GM12878 (cell line): Measurements from ENCODE around the gene EFNB2. TPM values are rescaled to one million over a fixed set of nuclear protein-coding genes. Genes with fewer than 3 reads are reported as not detected.

Experiments
- BHLHE40 ChIP-seq, 2 experiments: fragments of 450-650 bp in 1 of 2; IDR thresholded peaks; 2 replicates each; pipeline ENCODE4 v1.6.1; 2011 to 2017; ENCODE audit warnings: low read depth in 2 of 2, borderline replicate concordance in 1 of 2, improper control_type of control experiment in 1 of 2, low read length in 1 of 2, mild to moderate bottlenecking in 1 of 2
- IRF4 ChIP-seq: IDR thresholded peaks from 2 replicates; pipeline ENCODE4 v1.6.1; 2011; ENCODE audit warnings: low read depth, low read length
- MAX ChIP-seq: IDR thresholded peaks from 2 replicates; pipeline ENCODE4 v1.6.1; 2012; ENCODE audit warnings: low read depth, low read length, improper control_type of control experiment
- MEF2A ChIP-seq: IDR thresholded peaks from 2 replicates; pipeline ENCODE4 v1.6.1; 2011; ENCODE audit warnings: low read depth, mild to moderate bottlenecking, low read length, moderate library complexity; ENCODE audit not compliant: insufficient read depth
- NBN ChIP-seq: fragments of 450-650 bp; IDR thresholded peaks from 2 replicates; pipeline ENCODE4 v1.6.1; 2016
- NFYB ChIP-seq: IDR thresholded peaks from 2 replicates; pipeline ENCODE4 v1.6.1; 2011; ENCODE audit warnings: low read depth, mild to moderate bottlenecking, low read length, improper control_type of control experiment, moderate library complexity; ENCODE audit not compliant: insufficient read depth
- NR2C2 ChIP-seq: IDR thresholded peaks from 2 replicates; pipeline ENCODE4 v1.6.1; 2011; ENCODE audit warnings: borderline replicate concordance, low read depth; ENCODE audit not compliant: control insufficient read depth, insufficient read length
- NR2F1 ChIP-seq: fragments of 450-650 bp; conservative IDR thresholded peaks from 2 replicates; pipeline ENCODE4 v1.6.1; 2017; ENCODE audit warnings: mild to moderate bottlenecking
- PAX8 ChIP-seq: fragments of 450-650 bp; IDR thresholded peaks from 2 replicates; pipeline ENCODE4 v1.6.1; 2017; ENCODE audit warnings: mild to moderate bottlenecking, moderate library complexity
- PML ChIP-seq: IDR thresholded peaks from 2 replicates; pipeline ENCODE4 v1.6.1; 2012; ENCODE audit warnings: low read length, inconsistent platforms
- SMAD5 ChIP-seq: IDR thresholded peaks from 2 replicates; pipeline ENCODE4 v1.6.1; 2016; ENCODE audit warnings: antibody characterized with exemption, low read depth
- SP1 ChIP-seq: IDR thresholded peaks from one replicate; pipeline ENCODE4 v1.6.1; 2011; ENCODE audit warnings: low read depth, low read length
- SREBF2 ChIP-seq: IDR thresholded peaks from 2 replicates; pipeline ENCODE4 v1.6.1; 2012; ENCODE audit warnings: mild to moderate bottlenecking, low read length
- ZNF207 ChIP-seq: fragments of 450-650 bp; IDR thresholded peaks from 2 replicates; pipeline ENCODE4 v1.6.1; 2014; ENCODE audit warnings: antibody characterized with exemption, mild to moderate bottlenecking, borderline replicate concordance
- ZNF622 ChIP-seq: fragments of 450-650 bp; IDR thresholded peaks from 2 replicates; pipeline ENCODE4 v1.6.1; 2017; ENCODE audit warnings: mild to moderate bottlenecking, inconsistent platforms
- ZNF687 ChIP-seq: fragments of 450-650 bp; IDR thresholded peaks from 2 replicates; pipeline ENCODE4 v1.6.1; 2017; ENCODE audit warnings: mild to moderate bottlenecking, moderate library complexity
- polyA plus RNA-seq, 11 experiments: library from polyadenylated mRNA; depleted of rRNA in 4 of 11; unstranded in 6 of 11; stranded (reverse) in 5 of 11; fragments of >200 nt; fragmentation: Nextera tagmentation in 4 of 11; fragmentation: Illumina TruSeq in 1 of 11; extraction: Ambion mirVana in 4 of 11; extraction: Trizol in 1 of 11; gene quantifications; 1 replicate in 1 of 11; 2 replicates in 10 of 11; pipeline versions ENCODE4 v1.2.1 to v1.2.3, GENCODE V29; 2011 to 2016; ENCODE audit warnings: inconsistent platforms in 2 of 11, missing spikeins in 2 of 11, low read depth in 1 of 11
- total RNA-seq, 4 experiments: library from RNA; depleted of rRNA in 3 of 4; stranded (reverse); fragments of >200 nt in 3 of 4; fragmentation: Illumina TruSeq in 1 of 4; extraction: Trizol in 1 of 4; gene quantifications; 2 replicates each; pipeline versions ENCODE4 v1.2.1 to v1.2.3, GENCODE V29; 2013 to 2021
- TF ChIP-seq, protein P1 (sequence below): fragments of 450-650 bp; IDR thresholded peaks from 2 replicates; pipeline ENCODE4 v1.6.1; 2016; ENCODE audit warnings: mild to moderate bottlenecking, moderate library complexity, borderline replicate concordance
- TF ChIP-seq, protein P2 (sequence below): fragments of 450-650 bp; IDR thresholded peaks from 2 replicates; pipeline ENCODE4 v1.6.1; 2018; ENCODE audit warnings: mild to moderate bottlenecking, low read depth, moderate library complexity; ENCODE audit not compliant: partially characterized antibody
- TF ChIP-seq, protein P3 (sequence below): fragments of 450-650 bp; IDR thresholded peaks from 2 replicates; pipeline ENCODE4 v1.6.1; 2014; ENCODE audit warnings: mild to moderate bottlenecking

The EFNB2 gene
- total and polyA plus RNA-seq, 10 of the 15 experiments (the other 5 are each of a cell fraction or from before 2014, with no cell fraction given) = 0.12 to 1.5 (median 0.31) TPM; not detected in 1

GRCh38 chr13:106561551-106562170, 26.2 kb upstream of the EFNB2 start (continued):
- TF ChIP-seq, protein P1, sequence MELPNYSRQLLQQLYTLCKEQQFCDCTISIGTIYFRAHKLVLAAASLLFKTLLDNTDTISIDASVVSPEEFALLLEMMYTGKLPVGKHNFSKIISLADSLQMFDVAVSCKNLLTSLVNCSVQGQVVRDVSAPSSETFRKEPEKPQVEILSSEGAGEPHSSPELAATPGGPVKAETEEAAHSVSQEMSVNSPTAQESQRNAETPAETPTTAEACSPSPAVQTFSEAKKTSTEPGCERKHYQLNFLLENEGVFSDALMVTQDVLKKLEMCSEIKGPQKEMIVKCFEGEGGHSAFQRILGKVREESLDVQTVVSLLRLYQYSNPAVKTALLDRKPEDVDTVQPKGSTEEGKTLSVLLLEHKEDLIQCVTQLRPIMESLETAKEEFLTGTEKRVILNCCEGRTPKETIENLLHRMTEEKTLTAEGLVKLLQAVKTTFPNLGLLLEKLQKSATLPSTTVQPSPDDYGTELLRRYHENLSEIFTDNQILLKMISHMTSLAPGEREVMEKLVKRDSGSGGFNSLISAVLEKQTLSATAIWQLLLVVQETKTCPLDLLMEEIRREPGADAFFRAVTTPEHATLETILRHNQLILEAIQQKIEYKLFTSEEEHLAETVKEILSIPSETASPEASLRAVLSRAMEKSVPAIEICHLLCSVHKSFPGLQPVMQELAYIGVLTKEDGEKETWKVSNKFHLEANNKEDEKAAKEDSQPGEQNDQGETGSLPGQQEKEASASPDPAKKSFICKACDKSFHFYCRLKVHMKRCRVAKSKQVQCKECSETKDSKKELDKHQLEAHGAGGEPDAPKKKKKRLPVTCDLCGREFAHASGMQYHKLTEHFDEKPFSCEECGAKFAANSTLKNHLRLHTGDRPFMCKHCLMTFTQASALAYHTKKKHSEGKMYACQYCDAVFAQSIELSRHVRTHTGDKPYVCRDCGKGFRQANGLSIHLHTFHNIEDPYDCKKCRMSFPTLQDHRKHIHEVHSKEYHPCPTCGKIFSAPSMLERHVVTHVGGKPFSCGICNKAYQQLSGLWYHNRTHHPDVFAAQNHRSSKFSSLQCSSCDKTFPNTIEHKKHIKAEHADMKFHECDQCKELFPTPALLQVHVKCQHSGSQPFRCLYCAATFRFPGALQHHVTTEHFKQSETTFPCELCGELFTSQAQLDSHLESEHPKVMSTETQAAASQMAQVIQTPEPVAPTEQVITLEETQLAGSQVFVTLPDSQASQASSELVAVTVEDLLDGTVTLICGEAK = no peak
- TF ChIP-seq PML (no peak), SREBF2 (no peak), BHLHE40 (IDR thresholded peaks at IDR 0.05; ENCODE audit: borderline replicate concordance in 1 of 2, low read depth in 2 of 2, low read length in 1 of 2) (no peak), NFYB (no peak), MEF2A (peak; percentile 59; the same call in 1 of the 2 replicates), SP1 (no peak), PAX8 (no peak), NR2C2 (no peak), IRF4 (0 out of 2 replicates have a peak, but pooled peaks have one; percentile 29), NR2F1 (no peak), ZNF207 (no peak), ZNF687 (peak; percentile 12; the same call in 1 of the 2 replicates), MAX (no peak), SMAD5 (no peak), NBN (no peak), ZNF622 (no peak)
- TF ChIP-seq, protein P2, sequence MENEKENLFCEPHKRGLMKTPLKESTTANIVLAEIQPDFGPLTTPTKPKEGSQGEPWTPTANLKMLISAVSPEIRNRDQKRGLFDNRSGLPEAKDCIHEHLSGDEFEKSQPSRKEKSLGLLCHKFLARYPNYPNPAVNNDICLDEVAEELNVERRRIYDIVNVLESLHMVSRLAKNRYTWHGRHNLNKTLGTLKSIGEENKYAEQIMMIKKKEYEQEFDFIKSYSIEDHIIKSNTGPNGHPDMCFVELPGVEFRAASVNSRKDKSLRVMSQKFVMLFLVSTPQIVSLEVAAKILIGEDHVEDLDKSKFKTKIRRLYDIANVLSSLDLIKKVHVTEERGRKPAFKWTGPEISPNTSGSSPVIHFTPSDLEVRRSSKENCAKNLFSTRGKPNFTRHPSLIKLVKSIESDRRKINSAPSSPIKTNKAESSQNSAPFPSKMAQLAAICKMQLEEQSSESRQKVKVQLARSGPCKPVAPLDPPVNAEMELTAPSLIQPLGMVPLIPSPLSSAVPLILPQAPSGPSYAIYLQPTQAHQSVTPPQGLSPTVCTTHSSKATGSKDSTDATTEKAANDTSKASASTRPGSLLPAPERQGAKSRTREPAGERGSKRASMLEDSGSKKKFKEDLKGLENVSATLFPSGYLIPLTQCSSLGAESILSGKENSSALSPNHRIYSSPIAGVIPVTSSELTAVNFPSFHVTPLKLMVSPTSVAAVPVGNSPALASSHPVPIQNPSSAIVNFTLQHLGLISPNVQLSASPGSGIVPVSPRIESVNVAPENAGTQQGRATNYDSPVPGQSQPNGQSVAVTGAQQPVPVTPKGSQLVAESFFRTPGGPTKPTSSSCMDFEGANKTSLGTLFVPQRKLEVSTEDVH = no peak
- TF ChIP-seq, protein P3, sequence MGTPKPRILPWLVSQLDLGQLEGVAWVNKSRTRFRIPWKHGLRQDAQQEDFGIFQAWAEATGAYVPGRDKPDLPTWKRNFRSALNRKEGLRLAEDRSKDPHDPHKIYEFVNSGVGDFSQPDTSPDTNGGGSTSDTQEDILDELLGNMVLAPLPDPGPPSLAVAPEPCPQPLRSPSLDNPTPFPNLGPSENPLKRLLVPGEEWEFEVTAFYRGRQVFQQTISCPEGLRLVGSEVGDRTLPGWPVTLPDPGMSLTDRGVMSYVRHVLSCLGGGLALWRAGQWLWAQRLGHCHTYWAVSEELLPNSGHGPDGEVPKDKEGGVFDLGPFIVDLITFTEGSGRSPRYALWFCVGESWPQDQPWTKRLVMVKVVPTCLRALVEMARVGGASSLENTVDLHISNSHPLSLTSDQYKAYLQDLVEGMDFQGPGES = no peak
